ENCODE measurements around the gene GPANK1. TPM values are rescaled to one million over a fixed set of nuclear protein-coding genes. Genes with fewer than 3 reads are reported as not detected.
"Not testable (repeated sequence)": the region's sequence is repeated elsewhere in the genome, so short reads cannot be mapped to it uniquely, and the experiment has no call there.

GPANK1 gene
- 10 to 100 TPM; 36.2 to 39.0 TPM for total RNA-seq

- H3K9me3 Mint-ChIP-seq, result no peaks in the 10 kb centered on the region
- H3K27ac Mint-ChIP-seq, result peak within 1 kb of the TSS; percentile 94 to 99
- ATAC-seq, result peak; percentile 30 to 46
- H3K36me3 Mint-ChIP-seq, result peaks cover 48 to 56% of the 10 kb centered on the region in 2 donors
- peak; percentile 81 to 85 for DNase-seq (ENCODE audit: low spot score in 2 of 2)
These were observed at the start of gene GPANK1 for GRCh38 chr6:31664790-31665500. TSS of gene GPANK1 (minus strand) at chr6:31664997. CDS start at chr6:31664478, 519 bp downstream.

DNA sequence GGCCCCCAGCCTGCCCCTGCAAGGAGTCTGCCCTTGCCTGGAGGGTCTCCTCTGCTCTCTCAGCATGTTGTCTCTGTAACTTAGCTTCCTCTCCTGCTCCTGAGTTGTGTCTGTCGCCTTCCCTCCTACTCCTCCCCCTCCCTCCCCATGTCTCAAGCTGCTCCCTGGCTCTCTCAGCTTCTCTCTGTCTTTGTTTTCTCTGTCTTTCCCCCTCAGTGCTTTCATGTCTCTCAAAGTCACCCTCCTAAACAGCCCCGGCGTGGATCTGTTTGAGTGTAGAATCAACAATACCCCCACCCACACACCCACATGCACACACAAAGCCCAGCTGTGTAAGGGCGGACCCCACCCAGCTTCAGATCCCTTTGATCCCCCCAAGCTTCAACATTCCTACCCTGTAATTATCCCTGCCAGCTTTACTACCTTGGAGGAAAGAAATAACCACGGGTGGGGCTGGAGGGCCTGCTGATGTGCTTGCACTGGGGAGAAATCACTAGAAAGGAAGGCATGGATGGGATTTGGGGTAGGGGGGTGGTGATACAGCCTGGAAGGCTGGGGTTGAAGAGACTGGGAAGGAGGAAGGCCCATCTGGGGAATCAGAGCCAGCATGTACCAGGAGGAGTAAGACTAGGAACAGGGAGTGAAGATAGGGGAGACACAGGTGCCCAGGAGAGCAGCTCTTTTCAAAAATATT lies 49.3 kb upstream of the GPANK1 start:
- H3K27ac Mint-ChIP-seq, result peak overlapping the region in 1 of 2 donors; percentile 26
- H3K36me3 Mint-ChIP-seq, result no peaks in the 10 kb centered on the region
- DNase-seq (ENCODE audit: low spot score in 2 of 2) (no peak), ATAC-seq (no peak)
- no peaks in the 10 kb centered on the region for H3K9me3 Mint-ChIP-seq

- Mint-ChIP-seq H3K36me3 (no peaks in the 10 kb centered on the region), H3K27ac (no peak overlapping the region)
- no peak for ATAC-seq
These were observed 48.7 kb upstream of the GPANK1 start for GRCh38 chr6:31713465-31713864.

GRCh38 chr6:31712296-31712695 lies 47.5 kb upstream of the GPANK1 start:
- no peaks in the 10 kb centered on the region for H3K9me3 Mint-ChIP-seq
- peak in 1 of 2 donors; percentile 45 for ATAC-seq
- no peak for DNase-seq (ENCODE audit: low spot score in 2 of 2)
- no peak overlapping the region for H3K27ac Mint-ChIP-seq
- H3K36me3 Mint-ChIP-seq, result no peaks in the 10 kb centered on the region

More at GRCh38 chr6:31713465-31713864, 48.7 kb upstream of the GPANK1 start:
- no peak for DNase-seq (ENCODE audit: low spot score in 2 of 2)
- no peaks in the 10 kb centered on the region for H3K9me3 Mint-ChIP-seq

DNA sequence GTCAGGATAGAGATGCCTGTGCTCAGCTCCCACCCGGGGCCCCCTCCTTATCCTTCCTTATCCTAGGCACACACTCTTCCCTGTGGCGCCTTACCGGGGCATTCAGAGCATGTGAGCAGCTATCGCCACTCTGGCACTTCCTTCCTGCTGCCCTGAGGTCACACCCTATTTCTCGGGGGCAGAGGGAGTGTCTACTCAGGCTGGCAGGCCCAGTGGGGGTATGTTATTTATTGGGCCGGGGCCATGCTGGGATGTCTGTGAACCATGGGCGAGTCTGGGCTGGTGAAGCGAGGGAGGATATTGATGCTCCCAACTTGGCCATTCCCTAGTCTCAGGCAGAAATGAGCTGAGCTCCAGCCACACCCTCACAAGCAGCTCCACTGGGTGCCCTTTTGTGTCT lies 46.4 kb upstream of the GPANK1 start:
- Mint-ChIP-seq H3K9me3 (no peaks in the 10 kb centered on the region), H3K27ac (peak overlapping the region; percentile 19 to 80), H3K36me3 (no peaks in the 10 kb centered on the region)
- ATAC-seq (peak in 1 of 2 donors; percentile 9), DNase-seq (ENCODE audit: low spot score in 2 of 2) (no peak)

GRCh38 chr6:31710523-31711219 lies 45.9 kb upstream of the GPANK1 start:
- ATAC-seq (no peak), DNase-seq (ENCODE audit: low spot score in 2 of 2) (no peak)
- Mint-ChIP-seq H3K36me3 (no peaks in the 10 kb centered on the region), H3K27ac (peak overlapping the region in 1 of 2 donors; percentile 19), H3K9me3 (no peaks in the 10 kb centered on the region)

DNA sequence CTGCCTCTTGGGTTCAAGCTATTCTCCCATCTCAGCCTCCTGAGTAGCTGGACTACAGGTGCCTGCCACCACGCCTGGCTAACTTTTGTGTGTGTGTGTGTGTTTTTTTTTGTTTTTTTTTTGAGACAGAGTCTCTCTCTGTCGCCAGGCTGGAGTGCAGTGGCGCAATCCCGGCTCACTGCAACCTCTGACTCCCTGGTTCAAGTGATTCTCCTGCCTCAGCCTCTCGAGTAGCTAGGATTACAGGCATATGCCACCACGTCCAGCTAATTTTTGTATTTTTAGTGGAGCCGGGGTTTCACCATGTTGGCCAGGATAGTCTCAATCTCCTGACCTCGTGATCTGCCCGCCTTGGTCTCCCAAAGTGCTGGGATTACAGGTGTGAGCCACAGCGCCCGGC lies 44.4 kb upstream of the GPANK1 start:
- H3K9me3 Mint-ChIP-seq; DNase-seq (ENCODE audit: low spot score in 2 of 2); ATAC-seq; H3K36me3 Mint-ChIP-seq; H3K27ac Mint-ChIP-seq: not testable (repeated sequence)

DNA sequence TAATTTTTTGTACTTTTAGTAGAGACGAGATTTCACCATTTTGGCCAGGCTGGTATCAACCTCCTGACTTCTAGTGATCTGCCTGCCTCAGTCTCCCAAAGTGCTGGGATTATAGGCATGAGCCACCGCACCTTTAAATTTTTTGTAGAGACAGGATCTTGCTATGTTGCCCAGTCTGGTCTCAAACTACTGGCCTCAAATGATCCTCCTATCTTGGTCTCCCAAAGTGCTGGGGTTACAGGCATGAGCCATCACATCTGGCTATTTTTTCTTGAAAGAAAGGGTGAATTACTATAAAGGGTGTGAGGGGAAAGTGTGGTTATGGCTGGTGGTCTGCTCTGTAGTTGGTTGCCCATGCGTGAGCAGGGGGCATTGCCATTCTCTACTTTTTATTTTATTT lies 43.4 kb upstream of the GPANK1 start:
- ATAC-seq, result no peak
- H3K9me3 Mint-ChIP-seq, result no peaks in the 10 kb centered on the region
- H3K36me3 Mint-ChIP-seq, result peaks cover 3 to 4% of the 10 kb centered on the region in 2 donors
- H3K27ac Mint-ChIP-seq, result no peak overlapping the region
- DNase-seq (ENCODE audit: low spot score in 2 of 2), result no peak

DNA sequence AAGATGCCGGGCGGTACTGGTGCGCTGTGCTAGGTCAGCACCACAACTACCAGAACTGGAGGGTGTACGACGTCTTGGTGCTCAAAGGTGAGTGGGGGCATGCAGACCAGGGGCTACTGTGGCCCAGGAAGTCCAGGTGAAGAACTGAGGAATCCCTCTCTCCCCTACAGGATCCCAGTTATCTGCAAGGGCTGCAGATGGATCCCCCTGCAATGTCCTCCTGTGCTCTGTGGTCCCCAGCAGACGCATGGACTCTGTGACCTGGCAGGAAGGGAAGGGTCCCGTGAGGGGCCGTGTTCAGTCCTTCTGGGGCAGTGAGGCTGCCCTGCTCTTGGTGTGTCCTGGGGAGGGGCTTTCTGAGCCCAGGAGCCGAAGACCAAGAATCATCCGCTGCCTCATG lies 42.9 kb upstream of the GPANK1 start:
- Mint-ChIP-seq H3K9me3 (no peaks in the 10 kb centered on the region), H3K27ac (peak overlapping the region in 1 of 2 donors; percentile 22), H3K36me3 (peaks cover 6% of the 10 kb centered on the region in 2 donors)
- ATAC-seq (no peak), DNase-seq (ENCODE audit: low spot score in 2 of 2) (no peak)

- ATAC-seq (no peak), DNase-seq (ENCODE audit: low spot score in 2 of 2) (no peak)
- Mint-ChIP-seq H3K27ac (peak within 1 kb of the TSS; percentile 14 to 22), H3K36me3 (peaks cover 14% of the 10 kb centered on the region in 2 donors), H3K9me3 (no peaks in the 10 kb centered on the region)
These were observed 41.8 kb upstream of the GPANK1 start, which contains the start of gene LY6G6F for GRCh38 chr6:31706599-31706998. TSS of gene LY6G6F (plus strand) at chr6:31706866. CDS start at chr6:31706907, 41 bp downstream.

DNA sequence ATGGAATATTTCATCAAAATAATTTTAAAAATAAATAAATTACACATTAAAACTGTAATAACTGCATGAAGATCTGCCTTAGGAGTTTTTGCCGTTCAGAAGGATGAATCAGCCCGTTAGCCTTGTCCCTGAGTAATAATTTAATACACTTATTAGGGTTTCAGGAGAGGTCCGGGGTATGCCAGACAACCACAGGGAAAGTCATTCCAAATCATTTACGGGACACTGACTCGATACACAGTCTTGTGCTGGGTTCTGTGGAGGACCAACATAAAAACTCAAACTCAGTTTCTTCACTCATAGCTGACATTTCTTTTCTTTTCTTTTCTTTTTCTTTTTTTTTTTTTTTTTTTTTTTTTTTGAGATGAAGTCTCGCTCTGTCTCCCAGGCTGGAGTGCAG lies 41.1 kb upstream of the GPANK1 start:
- Mint-ChIP-seq H3K36me3 (peaks cover 14% of the 10 kb centered on the region in 2 donors), H3K9me3 (no peaks in the 10 kb centered on the region), H3K27ac (no peak overlapping the region)
- DNase-seq (ENCODE audit: low spot score in 2 of 2) (no peak), ATAC-seq (no peak)

DNA sequence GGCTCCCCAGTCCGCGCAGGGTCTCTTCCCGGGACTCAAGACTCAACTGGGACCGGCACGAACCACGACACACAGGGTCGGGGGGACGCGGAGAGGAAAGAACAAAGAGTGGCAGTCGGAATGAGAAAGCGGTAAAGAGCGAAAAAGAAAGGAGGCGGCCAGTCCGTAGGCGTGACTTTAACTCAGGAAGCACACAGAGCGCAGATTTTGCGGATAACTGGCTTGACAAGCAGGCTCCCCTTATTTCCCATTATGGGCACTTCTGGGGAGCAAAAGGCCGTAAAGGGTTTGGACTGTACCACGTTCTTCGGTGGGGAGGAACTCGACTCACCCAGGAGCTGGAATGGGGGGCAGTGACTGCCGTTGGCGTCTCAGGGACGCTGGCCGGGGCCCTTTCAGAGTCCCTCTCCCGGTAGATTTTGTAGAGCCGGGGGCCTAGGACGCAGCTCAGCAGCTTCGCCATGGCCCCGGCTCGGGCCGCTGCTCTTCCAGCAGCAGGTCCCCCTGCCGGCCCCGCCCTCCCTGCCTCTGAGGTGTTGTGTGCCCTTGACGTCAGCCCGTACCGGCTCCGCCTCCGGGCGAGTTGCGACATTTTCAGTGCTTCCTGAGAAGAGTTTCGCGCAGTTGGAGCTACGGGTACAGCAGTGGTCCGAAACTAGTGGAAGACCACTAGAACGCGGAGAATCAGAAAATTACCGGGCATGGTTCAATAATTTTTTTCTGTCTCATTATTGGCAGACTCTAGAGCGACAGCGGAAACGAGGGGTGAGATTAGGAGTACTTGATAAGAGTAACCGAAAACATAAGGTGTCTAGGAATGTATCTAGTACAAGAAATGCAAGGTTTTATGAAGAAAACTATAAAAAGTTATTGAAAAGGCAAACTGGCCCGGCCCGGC lies 38.3 kb upstream of the GPANK1 start, which contains the start of gene ABHD16A:
Gene ABHD16A (minus strand): TSS at position 506 of the 898 bp plus-strand sequence. CDS start 43 bp downstream, at position 463.
- Mint-ChIP-seq H3K27ac (peak within 1 kb of the TSS; percentile 94 to 98), H3K9me3 (no peaks in the 10 kb centered on the region), H3K36me3 (peaks cover 14% of the 10 kb centered on the region in 2 donors)
- ATAC-seq, result peak; percentile 96 to 97
- peak; percentile 94 to 96 for DNase-seq (ENCODE audit: low spot score in 2 of 2)

DNA sequence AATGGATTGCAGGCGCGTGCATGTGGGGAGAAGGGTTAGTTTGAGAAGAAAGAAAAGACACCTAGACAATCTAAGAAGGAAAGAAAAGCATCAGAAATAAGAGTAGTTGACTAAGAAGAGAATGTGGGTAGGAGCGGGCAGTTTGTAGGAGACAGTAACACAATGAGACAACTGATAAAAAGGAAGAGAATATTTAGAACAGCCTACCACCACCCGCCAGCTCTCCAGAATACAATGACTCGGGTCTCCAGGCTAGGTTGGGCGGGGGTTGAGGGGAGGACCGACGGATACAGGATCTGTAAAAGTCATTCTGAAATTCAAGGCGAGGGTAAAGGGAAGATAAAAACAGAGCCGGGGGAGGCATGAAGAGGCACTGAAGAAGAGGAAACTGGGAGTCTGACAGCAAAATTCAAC lies 37.6 kb upstream of the GPANK1 start:
- H3K36me3 Mint-ChIP-seq, result peaks cover 14% of the 10 kb centered on the region in 2 donors
- DNase-seq (ENCODE audit: low spot score in 2 of 2) (peak in 1 of 2 donors; percentile 30), ATAC-seq (peak; percentile 28 to 52)
- H3K9me3 Mint-ChIP-seq, result no peaks in the 10 kb centered on the region
- H3K27ac Mint-ChIP-seq, result peak overlapping the region; percentile 94 to 98

DNA sequence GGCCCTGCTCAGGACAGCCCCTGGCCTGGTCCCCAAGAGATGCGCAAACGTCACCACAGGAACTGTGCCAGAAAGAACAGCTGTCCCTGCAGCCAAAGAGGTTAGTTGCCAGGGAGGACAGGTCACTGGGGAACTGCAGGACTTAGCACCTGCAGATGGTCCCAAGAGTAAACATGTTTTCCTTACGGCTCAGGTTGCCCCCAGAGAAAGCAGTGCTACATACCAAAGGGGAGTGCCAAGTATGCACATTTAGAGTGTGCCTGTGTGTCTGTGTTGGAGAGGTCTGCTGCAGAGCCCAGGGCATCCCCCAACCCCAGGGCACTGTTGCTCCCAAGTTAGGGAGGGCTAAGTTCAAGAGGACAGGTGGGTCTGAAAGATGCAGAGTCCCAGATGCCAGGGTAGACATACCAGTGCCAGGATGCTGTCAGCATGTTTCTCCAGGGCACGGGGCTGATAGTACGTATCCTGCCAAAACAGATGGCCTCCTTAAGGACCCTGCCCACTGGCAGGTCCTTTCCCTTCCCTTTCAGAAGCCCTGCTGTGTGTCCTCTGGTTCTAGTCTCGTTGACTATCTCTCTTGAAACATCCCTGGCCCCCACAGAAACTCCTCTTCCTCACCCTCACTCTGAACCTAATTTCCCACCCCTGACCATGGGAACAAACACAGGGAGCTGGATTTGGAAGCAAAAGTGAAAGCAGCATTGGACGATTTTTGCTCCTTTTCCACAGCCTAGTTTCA lies 37.0 kb upstream of the GPANK1 start:
- H3K36me3 Mint-ChIP-seq, result peaks cover 14% of the 10 kb centered on the region in 2 donors
- H3K9me3 Mint-ChIP-seq, result no peaks in the 10 kb centered on the region
- no peak for ATAC-seq
- peak overlapping the region; percentile 94 to 98 for H3K27ac Mint-ChIP-seq
- DNase-seq (ENCODE audit: low spot score in 2 of 2), result no peak

DNA sequence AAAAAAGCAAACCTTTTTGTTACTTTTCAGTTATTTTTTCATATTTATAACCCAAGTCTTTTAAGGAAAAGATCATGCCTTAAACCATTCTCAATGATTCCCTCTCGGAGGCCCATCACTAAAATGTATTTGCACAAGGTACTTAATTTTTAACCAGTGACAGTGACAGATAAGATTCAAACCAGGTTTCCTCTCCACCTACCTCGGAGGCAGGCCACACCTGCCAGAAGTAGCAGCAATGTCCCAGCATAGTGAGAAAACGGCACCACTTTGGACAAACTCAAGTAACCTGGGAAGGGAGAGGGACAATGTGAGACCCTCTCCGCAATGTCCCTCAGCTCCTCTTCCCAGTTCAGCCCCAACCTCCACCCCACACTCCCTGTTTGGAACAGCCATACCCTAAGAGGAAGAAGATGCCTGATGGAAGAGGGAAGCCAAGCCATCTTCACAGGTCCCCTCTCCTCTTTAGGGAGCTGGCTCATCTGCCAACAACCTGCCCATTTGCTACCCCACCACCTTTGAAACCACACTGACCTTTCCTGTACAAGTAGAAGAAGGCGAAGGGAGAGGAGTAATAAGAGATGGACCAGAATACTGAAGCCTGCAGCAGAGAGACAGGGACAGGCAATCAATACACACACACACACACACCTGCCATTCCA lies 36.1 kb upstream of the GPANK1 start:
- ATAC-seq, result no peak
- Mint-ChIP-seq H3K27ac (no peak overlapping the region), H3K36me3 (peaks cover 14% of the 10 kb centered on the region in 2 donors), H3K9me3 (no peaks in the 10 kb centered on the region)
- DNase-seq (ENCODE audit: low spot score in 2 of 2), result no peak
